Stimulated activated effector memory CD8-positive, alpha-beta T cell treated with anti-CD3 and anti-CD28 coated beads, Interleukin-12 subunit alpha, Interleukin-12 subunit beta, amount 100 ng/mL, for 72 hours (primary cell): ENCODE measurements around the gene CD302.
"Not testable (repeated sequence)": the region's sequence is repeated elsewhere in the genome, so short reads cannot be mapped to it uniquely, and the experiment has no call there.

Experiments used
- ATAC-seq: fragments of 150-1000 bp; cut with Tn5 transposase; 2 replicates; pipeline ENCODE4 v1.10.0; 2021
- DNase-seq, 2 donors: peaks; one replicate each; pipeline ENCODE4 v3.0.0; 2021 to 2022; ENCODE audit warnings: low spot score in 2 of 2
- H3K27ac Mint-ChIP-seq: one replicate; pipeline ENCODE4 v1.8.0; 2022; ENCODE audit warnings: mild to moderate bottlenecking, mixed read lengths
- H3K36me3 Mint-ChIP-seq: one replicate; pipeline ENCODE4 v1.8.0; 2022; ENCODE audit warnings: mild to moderate bottlenecking, mixed read lengths
- H3K4me1 Mint-ChIP-seq: one replicate; pipeline ENCODE4 v1.8.0; 2022; ENCODE audit warnings: mixed read lengths
- H3K4me3 Mint-ChIP-seq: one replicate; pipeline ENCODE4 v1.8.0; 2022; ENCODE audit warnings: mild to moderate bottlenecking, mixed read lengths
- H3K9me3 Mint-ChIP-seq: one replicate; pipeline ENCODE4 v1.8.0; 2022; ENCODE audit warnings: mixed read lengths

Gene CD302

DNA sequence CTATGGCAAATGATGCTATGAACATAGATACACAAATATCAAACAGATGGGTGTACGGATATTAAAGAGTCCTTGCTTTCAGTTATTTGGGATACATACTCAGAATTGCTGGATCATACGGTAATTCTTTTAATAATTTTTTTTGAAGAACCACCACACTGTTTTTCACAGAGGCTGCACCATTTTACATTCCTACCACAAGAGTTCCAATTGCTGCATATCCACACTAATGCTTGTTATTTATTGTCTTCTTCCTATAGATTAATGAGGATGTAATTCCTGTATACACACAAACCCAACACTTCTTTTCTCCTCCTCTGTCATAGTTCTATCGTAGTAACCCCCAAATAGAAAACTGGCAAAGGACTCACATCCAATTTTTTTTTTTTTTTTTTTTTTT lies 21.7 kb downstream of the CD302 start:
- H3K4me1 Mint-ChIP-seq: no peaks in the 10 kb centered on the region
- DNase-seq (no peak), ATAC-seq (no peak)
- no peak overlapping the region for H3K27ac Mint-ChIP-seq
- no peak overlapping the region for H3K4me3 Mint-ChIP-seq
- H3K9me3 Mint-ChIP-seq: no peaks in the 10 kb centered on the region
- H3K36me3 Mint-ChIP-seq: peaks cover 35% of the 10 kb centered on the region

DNA sequence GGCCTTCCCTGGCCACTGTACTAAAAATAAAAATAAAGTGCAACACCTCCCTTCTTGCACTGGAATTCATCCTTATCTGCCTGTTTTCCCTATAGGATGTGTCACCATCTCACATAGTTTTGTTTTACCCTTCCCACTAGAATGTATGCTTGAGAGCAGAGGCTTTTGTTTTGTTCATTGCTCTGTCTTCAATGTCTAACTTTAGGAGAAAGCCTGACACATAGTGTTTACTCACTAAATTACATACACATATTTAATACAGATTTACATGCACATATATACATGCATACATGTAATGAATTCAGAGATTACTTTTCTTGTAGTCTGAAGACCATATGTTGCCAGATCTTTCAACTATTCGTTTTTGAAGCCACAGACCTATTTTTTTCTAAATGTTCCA lies 23.0 kb downstream of the CD302 start:
- Mint-ChIP-seq H3K36me3 (peaks cover 46% of the 10 kb centered on the region), H3K9me3 (no peaks in the 10 kb centered on the region), H3K4me3 (no peak overlapping the region), H3K4me1 (no peaks in the 10 kb centered on the region), H3K27ac (peak overlapping the region; percentile 37)
- ATAC-seq (no peak), DNase-seq (no peak)

DNA sequence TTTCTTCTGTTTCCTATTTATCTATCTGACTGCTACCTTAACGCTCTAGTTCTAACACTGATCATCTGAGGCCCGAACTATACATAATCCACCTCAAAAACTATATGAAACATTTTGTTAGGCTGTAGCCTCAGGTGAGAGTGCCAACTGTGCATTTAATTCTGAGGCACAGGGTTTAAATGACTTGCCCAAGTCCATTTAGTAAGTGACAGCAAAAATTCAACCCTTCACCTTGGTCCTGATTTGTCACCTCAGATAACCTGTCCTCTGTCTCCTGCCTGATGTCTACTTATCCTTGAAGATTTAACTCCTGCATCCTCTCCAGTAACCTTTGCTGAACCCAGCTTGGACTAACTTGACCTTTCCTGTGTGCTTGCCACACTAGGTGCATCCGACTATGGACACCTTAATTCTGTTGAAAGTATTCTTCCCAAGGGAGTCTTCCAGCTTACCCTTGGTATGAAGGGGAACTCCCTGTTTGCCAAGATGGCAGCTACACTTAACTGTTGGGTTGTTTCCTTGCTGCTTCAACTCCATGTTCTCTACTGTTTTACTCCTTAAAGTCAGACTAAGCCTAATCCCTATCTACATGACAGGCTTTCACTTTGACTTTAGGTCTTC lies 23.5 kb downstream of the CD302 start:
- DNase-seq (no peak), ATAC-seq (no peak)
- H3K27ac Mint-ChIP-seq: peak overlapping the region; percentile 37
- H3K4me1 Mint-ChIP-seq: no peaks in the 10 kb centered on the region
- peaks cover 42% of the 10 kb centered on the region for H3K36me3 Mint-ChIP-seq
- H3K4me3 Mint-ChIP-seq: no peak overlapping the region
- H3K9me3 Mint-ChIP-seq: no peaks in the 10 kb centered on the region

- no peaks in the 10 kb centered on the region for H3K9me3 Mint-ChIP-seq
- no peak overlapping the region for H3K27ac Mint-ChIP-seq
- no peak overlapping the region for H3K4me3 Mint-ChIP-seq
- no peak for ATAC-seq
- no peaks in the 10 kb centered on the region for H3K4me1 Mint-ChIP-seq
- peaks cover 42% of the 10 kb centered on the region for H3K36me3 Mint-ChIP-seq
- no peak for DNase-seq
These were observed 24.1 kb downstream of the CD302 start for GRCh38 chr2:159773886-159774285.

GRCh38 chr2:159773426-159773825 lies 24.6 kb downstream of the CD302 start:
- Mint-ChIP-seq H3K9me3 (no peaks in the 10 kb centered on the region), H3K27ac (no peak overlapping the region)
- no peak for ATAC-seq

DNA sequence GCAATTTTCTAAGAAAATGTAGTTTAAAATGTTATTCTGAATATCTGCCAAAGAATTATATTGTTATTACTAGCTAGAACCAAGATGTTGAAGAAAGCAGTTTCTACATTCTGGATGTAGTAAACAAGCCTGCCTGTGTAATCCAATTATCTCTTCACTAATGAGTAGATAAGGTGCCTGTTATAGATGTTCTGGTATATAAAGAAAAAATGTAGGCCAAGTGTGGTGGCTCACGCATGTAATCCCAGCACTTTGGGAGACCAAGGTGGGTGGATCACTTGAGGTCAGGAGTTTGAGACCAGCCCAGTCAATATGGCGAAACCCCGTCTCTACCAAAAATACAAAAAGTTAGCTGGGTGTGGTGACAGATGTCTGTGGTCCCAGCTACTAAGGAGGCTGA lies 28.9 kb downstream of the CD302 start:
- H3K9me3 Mint-ChIP-seq: no peaks in the 10 kb centered on the region

More at GRCh38 chr2:159773426-159773825, 24.6 kb downstream of the CD302 start:
- Mint-ChIP-seq H3K4me3 (no peak overlapping the region), H3K4me1 (no peaks in the 10 kb centered on the region), H3K36me3 (peaks cover 42% of the 10 kb centered on the region)
- DNase-seq: no peak

GRCh38 chr2:159762075-159762474 lies 35.9 kb downstream of the CD302 start:
- ATAC-seq: no peak
- H3K4me1 Mint-ChIP-seq: peaks cover 10% of the 10 kb centered on the region
- no peaks in the 10 kb centered on the region for H3K9me3 Mint-ChIP-seq
- no peak for DNase-seq
- no peak overlapping the region for H3K27ac Mint-ChIP-seq
- no peak overlapping the region for H3K4me3 Mint-ChIP-seq
- H3K36me3 Mint-ChIP-seq: no peaks in the 10 kb centered on the region

More for the DNA sequence above, 28.9 kb downstream of the CD302 start:
- Mint-ChIP-seq H3K4me3 (no peak overlapping the region), H3K4me1 (peaks cover 6% of the 10 kb centered on the region), H3K36me3 (peaks cover 35% of the 10 kb centered on the region), H3K27ac (no peak overlapping the region)
- ATAC-seq (no peak), DNase-seq (no peak)

GRCh38 chr2:159760326-159760725 lies 37.7 kb downstream of the CD302 start:
- Mint-ChIP-seq H3K27ac (peak overlapping the region; percentile 46), H3K36me3 (no peaks in the 10 kb centered on the region), H3K4me3 (no peak overlapping the region), H3K9me3 (no peaks in the 10 kb centered on the region), H3K4me1 (peaks cover 5% of the 10 kb centered on the region)
- DNase-seq (no peak), ATAC-seq (no peak)

- H3K4me3 Mint-ChIP-seq: no peak overlapping the region
- H3K36me3 Mint-ChIP-seq: no peaks in the 10 kb centered on the region
- peak overlapping the region; percentile 46 for H3K27ac Mint-ChIP-seq
- ATAC-seq (no peak), DNase-seq (no peak)
- no peaks in the 10 kb centered on the region for H3K9me3 Mint-ChIP-seq
- H3K4me1 Mint-ChIP-seq: peaks cover 5% of the 10 kb centered on the region
These were observed 38.4 kb downstream of the CD302 start for GRCh38 chr2:159759577-159759976.

GRCh38 chr2:159758686-159759085 lies 39.3 kb downstream of the CD302 start:
- Mint-ChIP-seq H3K4me1 (peaks cover 5% of the 10 kb centered on the region), H3K27ac (peak overlapping the region; percentile 17), H3K9me3 (no peaks in the 10 kb centered on the region), H3K36me3 (no peaks in the 10 kb centered on the region), H3K4me3 (no peak overlapping the region)
- no peak for ATAC-seq
- DNase-seq: no peak

DNA sequence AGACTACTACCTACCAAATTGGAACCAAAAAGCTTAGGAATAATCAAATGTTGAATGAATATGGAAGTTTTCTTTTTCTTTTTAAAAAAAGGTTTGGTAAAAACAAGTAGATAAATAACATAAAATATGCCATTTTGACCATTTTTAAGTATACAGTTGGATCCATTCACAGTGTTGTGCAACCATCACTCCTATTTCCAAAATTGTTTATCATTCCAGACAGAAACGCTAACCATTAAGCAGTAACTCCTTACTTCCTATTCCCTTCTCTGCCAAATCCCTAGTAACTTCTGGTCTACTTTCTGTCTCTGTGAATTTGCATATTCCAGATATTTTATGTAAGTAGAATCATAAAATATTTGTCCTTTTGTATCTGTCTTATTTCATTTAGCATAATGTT lies 39.8 kb downstream of the CD302 start:
- H3K27ac Mint-ChIP-seq: peak overlapping the region; percentile 17
- no peak overlapping the region for H3K4me3 Mint-ChIP-seq
- H3K36me3 Mint-ChIP-seq: no peaks in the 10 kb centered on the region
- peaks cover 5% of the 10 kb centered on the region for H3K4me1 Mint-ChIP-seq
- H3K9me3 Mint-ChIP-seq: no peaks in the 10 kb centered on the region
- no peak for DNase-seq
- ATAC-seq: no peak

GRCh38 chr2:159755788-159756187 lies 42.2 kb downstream of the CD302 start:
- Mint-ChIP-seq H3K4me3 (no peak overlapping the region), H3K36me3 (no peaks in the 10 kb centered on the region), H3K27ac (no peak overlapping the region), H3K9me3 (no peaks in the 10 kb centered on the region), H3K4me1 (peaks cover 5% of the 10 kb centered on the region)
- ATAC-seq (peak; percentile 100), DNase-seq (no peak)

DNA sequence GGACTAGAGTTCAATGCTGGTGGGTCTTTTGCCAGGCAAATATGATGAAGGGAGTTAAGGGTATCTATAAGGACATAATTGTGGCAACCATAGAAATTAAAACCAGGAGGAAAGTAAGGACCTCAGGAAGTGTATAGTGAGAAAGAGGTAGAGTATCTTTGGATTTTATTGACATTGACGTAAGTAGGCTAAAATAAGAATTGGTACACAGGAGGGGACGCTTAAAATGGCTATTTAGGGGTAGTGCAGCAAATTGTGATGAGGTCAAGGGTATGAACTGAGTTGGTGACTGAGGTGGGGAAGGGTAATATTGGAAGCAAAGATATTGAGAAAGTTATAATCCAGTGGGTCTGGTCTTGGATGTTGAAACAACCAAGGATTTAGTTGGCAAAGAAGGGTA lies 43.0 kb downstream of the CD302 start:
- DNase-seq (no peak), ATAC-seq (no peak)
- H3K36me3 Mint-ChIP-seq: no peaks in the 10 kb centered on the region
- peaks cover 5% of the 10 kb centered on the region for H3K4me1 Mint-ChIP-seq
- H3K4me3 Mint-ChIP-seq: no peak overlapping the region
- no peaks in the 10 kb centered on the region for H3K9me3 Mint-ChIP-seq
- no peak overlapping the region for H3K27ac Mint-ChIP-seq

- H3K36me3 Mint-ChIP-seq: no peaks in the 10 kb centered on the region
- ATAC-seq (no peak), DNase-seq (no peak)
- H3K4me3 Mint-ChIP-seq: no peak overlapping the region
- no peaks in the 10 kb centered on the region for H3K9me3 Mint-ChIP-seq
- H3K27ac Mint-ChIP-seq: no peak overlapping the region
- H3K4me1 Mint-ChIP-seq: peaks cover 5% of the 10 kb centered on the region
These were observed 44.2 kb downstream of the CD302 start for GRCh38 chr2:159753797-159754196.

GRCh38 chr2:159750873-159751272 lies 47.1 kb downstream of the CD302 start:
- no peak for ATAC-seq
- no peak for DNase-seq
- H3K36me3 Mint-ChIP-seq: no peaks in the 10 kb centered on the region
- H3K9me3 Mint-ChIP-seq: no peaks in the 10 kb centered on the region
- no peak overlapping the region for H3K4me3 Mint-ChIP-seq
- no peak overlapping the region for H3K27ac Mint-ChIP-seq
- H3K4me1 Mint-ChIP-seq: no peaks in the 10 kb centered on the region

GRCh38 chr2:159748089-159748488 lies 49.9 kb downstream of the CD302 start:
- Mint-ChIP-seq H3K4me1 (no peaks in the 10 kb centered on the region), H3K9me3 (no peaks in the 10 kb centered on the region), H3K4me3 (no peak overlapping the region), H3K36me3 (no peaks in the 10 kb centered on the region), H3K27ac (peak overlapping the region; percentile 26)
- DNase-seq: no peak
- no peak for ATAC-seq

DNA sequence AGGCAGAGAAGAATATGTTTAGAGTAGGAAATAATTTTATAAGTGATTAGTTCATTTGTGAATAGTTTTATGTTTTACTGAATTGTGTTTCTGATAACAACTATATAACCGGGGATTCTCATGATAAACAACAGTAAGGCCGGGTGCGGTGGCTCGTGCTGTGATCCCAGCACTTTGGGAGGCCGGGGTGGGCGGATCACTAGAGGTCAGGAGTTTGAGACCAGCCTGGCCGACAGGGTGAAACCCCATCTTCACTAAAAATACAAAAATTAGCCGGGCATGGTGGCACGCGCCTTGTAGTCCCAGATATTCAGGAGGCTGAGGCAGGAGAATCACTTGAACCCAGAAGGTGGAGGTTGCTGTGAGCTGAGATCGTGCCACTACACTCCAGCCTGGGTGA lies 52.8 kb downstream of the CD302 start:
- H3K36me3 Mint-ChIP-seq: not testable (repeated sequence)

More for the DNA sequence above, 52.8 kb downstream of the CD302 start:
- H3K27ac Mint-ChIP-seq, ATAC-seq, H3K4me1 Mint-ChIP-seq, DNase-seq, H3K9me3 Mint-ChIP-seq, H3K4me3 Mint-ChIP-seq: not testable (repeated sequence)
